ENCODE results near the gene ATP4B. TPM values are rescaled to one million over a fixed set of nuclear protein-coding genes. Genes with fewer than 3 reads are reported as not detected.

ATP4B gene
- total and polyA plus RNA-seq, 2 donors (not counting 3 experiments of a cell fraction or from before 2014, with no cell fraction given) = 0.06 TPM; not detected in 1

DNA sequence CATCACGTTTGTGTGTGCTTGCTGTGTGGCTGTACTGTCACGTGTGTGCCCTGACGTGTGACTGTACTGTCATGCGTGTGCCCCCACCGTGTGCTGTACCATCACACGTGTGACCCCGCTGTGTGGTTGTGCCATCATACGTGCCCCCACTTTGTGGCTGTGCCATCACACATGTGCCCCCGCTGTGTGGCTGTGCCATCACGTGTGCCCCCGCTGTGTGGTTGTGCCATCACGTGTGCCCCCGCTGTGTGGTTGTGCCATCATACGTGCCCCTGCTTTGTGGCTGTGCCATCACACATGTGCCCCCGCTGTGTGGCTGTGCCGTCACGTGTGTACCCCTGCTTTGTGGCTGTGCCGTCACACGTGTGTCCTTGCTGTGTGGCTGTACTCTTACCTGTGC, 47.7 kb downstream of the ATP4B start:
- peaks cover 0 to 19% of the 10 kb centered on the region in 2 experiments for H3K36me3 ChIP-seq (ENCODE audit: control insufficient read depth in 2 of 2, extremely low read depth in 1 of 2, insufficient read depth in 2 of 2, low read length in 2 of 2)
- no peak overlapping the region for H3K27ac ChIP-seq (ENCODE audit: insufficient read depth, low read depth, low read length)
- H2AFZ ChIP-seq (ENCODE audit: low read depth, low read length) = no peak overlapping the region
- CTCF ChIA-PET = no interaction called here
- BruUV-seq (replicated peaks) = no TSS peak
- no peak overlapping the region for H3K4me3 ChIP-seq (replicated peaks in 1 of 3; ENCODE audit: insufficient read depth in 1 of 3, low read depth in 1 of 3, low read length in 3 of 3)
- H3K9me1 ChIP-seq (replicated peaks; ENCODE audit: control insufficient read depth, extremely low read depth, insufficient read depth, low read length) = no peaks in the 10 kb centered on the region
- H3K9me3 ChIP-seq (replicated peaks; ENCODE audit: control insufficient read depth, insufficient read depth, low read length) = no peaks in the 10 kb centered on the region
- POLR2A ChIA-PET = no interaction called here
- FAIRE-seq = no peak
- no peaks in the 10 kb centered on the region for H3K4me1 ChIP-seq (ENCODE audit: control insufficient read depth, extremely low read depth, insufficient read depth, low read length)
- H4K20me1 ChIP-seq (replicated peaks; ENCODE audit: control insufficient read depth, extremely low read depth, insufficient read depth, low read length) = no peaks in the 10 kb centered on the region
- dilution Hi-C loops (cut with MboI; ENCODE audit: extremely low pct_ligation_motif_present, low sequenced_read_pairs) = no loop called here
- DNase-seq (ENCODE audit: low read depth, low spot score) = no peak
- no peak overlapping the region for H3K9ac ChIP-seq (replicated peaks; ENCODE audit: extremely low read depth, insufficient read depth, low read length)
- TF ChIP-seq GATA2 (IDR thresholded peaks at IDR 0.05; ENCODE audit: insufficient read depth, insufficient read length, low read depth, low read length) (no peak), POLR2A (IDR thresholded peaks at IDR 0.05; ENCODE audit: low read depth, low read length) (no peak), FOS (IDR thresholded peaks at IDR 0.05; ENCODE audit: borderline replicate concordance, insufficient read depth, low read length) (no peak), MYC (IDR thresholded peaks at IDR 0.05; ENCODE audit: low read depth, low read length) (no peak), EZH2 (IDR thresholded peaks at IDR 0.05; ENCODE audit: borderline replicate concordance, low read depth, low read length, severe bottlenecking) (no peak), JUN (IDR thresholded peaks at IDR 0.05; ENCODE audit: borderline replicate concordance, insufficient read depth, insufficient read length, low read depth) (no peak), POLR2AphosphoS5 (IDR thresholded peaks at IDR 0.05; ENCODE audit: insufficient read depth, low read depth, low read length) (no peak)
- TF ChIP-seq, protein P1, sequence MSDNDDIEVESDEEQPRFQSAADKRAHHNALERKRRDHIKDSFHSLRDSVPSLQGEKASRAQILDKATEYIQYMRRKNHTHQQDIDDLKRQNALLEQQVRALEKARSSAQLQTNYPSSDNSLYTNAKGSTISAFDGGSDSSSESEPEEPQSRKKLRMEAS (IDR thresholded peaks at IDR 0.05; ENCODE audit: insufficient read depth, insufficient read length) = no peak
- TF ChIP-seq, protein P2, sequence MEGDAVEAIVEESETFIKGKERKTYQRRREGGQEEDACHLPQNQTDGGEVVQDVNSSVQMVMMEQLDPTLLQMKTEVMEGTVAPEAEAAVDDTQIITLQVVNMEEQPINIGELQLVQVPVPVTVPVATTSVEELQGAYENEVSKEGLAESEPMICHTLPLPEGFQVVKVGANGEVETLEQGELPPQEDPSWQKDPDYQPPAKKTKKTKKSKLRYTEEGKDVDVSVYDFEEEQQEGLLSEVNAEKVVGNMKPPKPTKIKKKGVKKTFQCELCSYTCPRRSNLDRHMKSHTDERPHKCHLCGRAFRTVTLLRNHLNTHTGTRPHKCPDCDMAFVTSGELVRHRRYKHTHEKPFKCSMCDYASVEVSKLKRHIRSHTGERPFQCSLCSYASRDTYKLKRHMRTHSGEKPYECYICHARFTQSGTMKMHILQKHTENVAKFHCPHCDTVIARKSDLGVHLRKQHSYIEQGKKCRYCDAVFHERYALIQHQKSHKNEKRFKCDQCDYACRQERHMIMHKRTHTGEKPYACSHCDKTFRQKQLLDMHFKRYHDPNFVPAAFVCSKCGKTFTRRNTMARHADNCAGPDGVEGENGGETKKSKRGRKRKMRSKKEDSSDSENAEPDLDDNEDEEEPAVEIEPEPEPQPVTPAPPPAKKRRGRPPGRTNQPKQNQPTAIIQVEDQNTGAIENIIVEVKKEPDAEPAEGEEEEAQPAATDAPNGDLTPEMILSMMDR (IDR thresholded peaks at IDR 0.05; ENCODE audit: extremely low read depth in 1 of 2, insufficient read depth in 1 of 2, low read depth in 1 of 2, low read length in 2 of 2) = no peak
- intact Hi-C loops (cut with micrococcal nuclease) = no loop called here
- H3K4me2 ChIP-seq (ENCODE audit: insufficient read depth, low read length) = no peak overlapping the region
- H3K79me2 ChIP-seq (ENCODE audit: control insufficient read depth, insufficient read depth, low read length) = peaks cover 91% of the 10 kb centered on the region
- H3K27me3 ChIP-seq (ENCODE audit: control insufficient read depth in 2 of 2, insufficient read depth in 2 of 2, low read length in 2 of 2) = no peaks in the 10 kb centered on the region

Measured in endothelial cell of umbilical vein (primary cell).